ENCODE results near the gene FSTL5.
A peak's percentile ranks its signal among the peaks of the same experiment; 100 is the strongest.

FSTL5 gene

GRCh38 chr4:161907590-161907955 is 256.2 kb downstream of the FSTL5 start:
- DNase-seq (ENCODE audit: low read depth), result peak; percentile 27
- TF ChIP-seq CTCF (IDR thresholded peaks at IDR 0.05; ENCODE audit: low read depth, low read length, missing control alignments), result no peak
- in situ Hi-C loops (cut with HindIII; ENCODE audit: low sequenced_read_pairs), result no loop called here

GRCh38 chr4:161906836-161907589 is 256.8 kb downstream of the FSTL5 start:
- in situ Hi-C loops (cut with HindIII; ENCODE audit: low sequenced_read_pairs), result no loop called here
- TF ChIP-seq CTCF (IDR thresholded peaks at IDR 0.05; ENCODE audit: low read depth, low read length, missing control alignments), result no peak
- DNase-seq (ENCODE audit: low read depth), result no peak
- no peak overlapping the region for H3K4me3 ChIP-seq (ENCODE audit: low read depth, low read length)

More at GRCh38 chr4:161907590-161907955, 256.2 kb downstream of the FSTL5 start:
- no peak overlapping the region for H3K4me3 ChIP-seq (ENCODE audit: low read depth, low read length)

GRCh38 chr4:161900110-161900509 is 263.7 kb downstream of the FSTL5 start:
- TF ChIP-seq CTCF (IDR thresholded peaks at IDR 0.05; ENCODE audit: low read depth, low read length, missing control alignments), result no peak
- H3K4me3 ChIP-seq (ENCODE audit: low read depth, low read length), result no peak overlapping the region
- no peak for DNase-seq (ENCODE audit: low read depth)
- in situ Hi-C loops (cut with HindIII; ENCODE audit: low sequenced_read_pairs), result no loop called here

GRCh38 chr4:161894493-161895167 is 269.2 kb downstream of the FSTL5 start:
- no peak for TF ChIP-seq CTCF (IDR thresholded peaks at IDR 0.05; ENCODE audit: low read depth, low read length, missing control alignments)
- in situ Hi-C loops (cut with HindIII; ENCODE audit: low sequenced_read_pairs), result no loop called here

GRCh38 chr4:161894014-161894413 is 269.8 kb downstream of the FSTL5 start:
- H3K4me3 ChIP-seq (ENCODE audit: low read depth, low read length), result no peak overlapping the region
- TF ChIP-seq CTCF (IDR thresholded peaks at IDR 0.05; ENCODE audit: low read depth, low read length, missing control alignments), result no peak
- no peak for DNase-seq (ENCODE audit: low read depth)
- in situ Hi-C loops (cut with HindIII; ENCODE audit: low sequenced_read_pairs), result no loop called here

More at GRCh38 chr4:161894493-161895167, 269.2 kb downstream of the FSTL5 start:
- no peak overlapping the region for H3K4me3 ChIP-seq (ENCODE audit: low read depth, low read length)
- DNase-seq (ENCODE audit: low read depth), result no peak

GRCh38 chr4:161893566-161893965 is 270.2 kb downstream of the FSTL5 start:
- H3K4me3 ChIP-seq (ENCODE audit: low read depth, low read length), result no peak overlapping the region
- in situ Hi-C loops (cut with HindIII; ENCODE audit: low sequenced_read_pairs), result no loop called here
- no peak for DNase-seq (ENCODE audit: low read depth)
- no peak for TF ChIP-seq CTCF (IDR thresholded peaks at IDR 0.05; ENCODE audit: low read depth, low read length, missing control alignments)
